Endometrial microvascular endothelial cells (primary cell): Measurements from ENCODE around the gene KCNA10. TPM values are rescaled to one million over a fixed set of nuclear protein-coding genes. Genes with fewer than 3 reads are reported as not detected.
"Not testable (repeated sequence)": the region's sequence is repeated elsewhere in the genome, so short reads cannot be mapped to it uniquely, and the experiment has no call there.

Source experiments
- in situ Hi-C: cut with HindIII; loops from 2 replicates; pipeline ENCODE4 v1.10.0; 2017; ENCODE audit warnings: low sequenced_read_pairs, low pct_unique_long_range_greater_than_20kb; ENCODE audit errors: inconsistent ontology term
- total RNA-seq: library from RNA; depleted of rRNA; stranded (reverse); fragments of >200 nt; gene quantifications from one replicate; pipeline ENCODE4 v1.2.3, GENCODE V29; 2015; ENCODE audit errors: inconsistent ontology term

KCNA10 gene
- total RNA-seq, 1 donor from 2014 or later: not detected

- in situ Hi-C loops: no loop called here
These were observed 19.9 kb upstream of the KCNA10 start for GRCh38 chr1:110538921-110539320.

DNA sequence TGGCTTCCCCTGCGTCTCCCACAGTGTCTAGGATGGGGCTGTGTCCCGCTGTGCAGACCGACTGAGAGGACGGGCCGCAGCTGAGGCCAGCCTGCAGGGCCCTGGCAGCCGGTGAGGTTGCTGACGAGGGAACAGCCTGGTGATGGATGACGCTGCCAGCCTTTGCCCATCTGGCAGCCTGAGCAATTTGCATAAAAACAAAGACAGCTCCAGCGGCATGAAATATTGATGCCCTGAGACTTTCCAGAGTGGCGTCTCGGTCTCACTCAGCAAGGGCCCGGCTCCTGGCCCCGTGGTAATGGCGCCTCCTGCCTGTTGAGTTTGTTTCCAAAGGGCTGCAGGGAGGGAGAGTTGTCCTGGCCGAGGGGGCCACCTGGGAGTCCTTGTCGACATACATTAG, 19.1 kb upstream of the KCNA10 start:
- in situ Hi-C loops: no loop called here

- in situ Hi-C loops: no loop called here
These were observed 17.0 kb upstream of the KCNA10 start for GRCh38 chr1:110535985-110536384.

- in situ Hi-C loops: no loop called here
These were observed 14.3 kb upstream of the KCNA10 start for GRCh38 chr1:110533230-110533629.

- in situ Hi-C loops: no loop called here
These were observed 10.0 kb upstream of the KCNA10 start for GRCh38 chr1:110529011-110529410.

DNA sequence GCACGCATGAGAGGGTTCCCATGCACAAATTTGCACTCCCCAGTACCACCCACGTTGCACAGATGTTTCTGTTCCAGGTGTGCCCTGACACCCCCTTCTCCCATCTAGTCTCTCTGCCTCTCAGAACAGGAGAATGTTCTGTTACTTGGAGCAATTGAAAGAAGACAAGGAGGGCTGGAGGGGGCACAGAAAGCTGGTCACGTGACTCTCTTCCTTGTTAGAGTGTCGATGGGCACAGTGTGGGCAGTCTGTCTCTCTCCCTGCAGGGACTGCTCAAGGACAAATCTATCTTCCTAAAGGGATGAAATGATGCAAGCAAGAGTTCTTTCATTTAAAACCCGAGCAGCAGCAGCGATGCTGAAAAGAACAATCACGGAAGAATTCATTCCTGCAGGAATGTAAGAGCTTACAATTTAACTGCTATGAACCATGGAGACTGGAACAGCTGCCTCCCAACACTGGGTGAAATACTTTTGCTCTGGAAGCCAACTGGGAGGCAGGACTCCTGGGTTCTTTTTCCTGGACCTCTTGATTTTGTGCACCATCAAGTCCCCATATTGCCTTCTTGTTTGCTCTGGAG, 7.3 kb upstream of the KCNA10 start:
- in situ Hi-C loops: no loop called here

DNA sequence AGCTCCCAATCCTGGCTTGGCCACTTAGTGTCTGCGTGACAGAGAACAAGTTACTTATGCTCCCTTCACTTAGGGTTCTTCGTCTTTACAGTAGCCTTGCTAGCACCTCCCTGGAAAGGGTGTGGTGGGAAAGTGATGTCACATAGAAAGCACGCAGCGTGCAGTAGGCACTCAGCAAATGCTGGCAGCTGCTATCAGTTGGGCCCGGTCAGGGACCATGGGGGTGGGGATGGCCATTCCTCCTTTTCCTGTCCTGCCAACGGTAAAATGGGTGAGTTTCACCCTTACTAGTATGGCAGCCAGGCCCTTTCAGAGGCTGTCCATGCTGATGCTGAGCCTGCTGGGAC, 6.2 kb upstream of the KCNA10 start:
- in situ Hi-C loops: no loop called here

GRCh38 chr1:110524311-110525248, 5.6 kb upstream of the KCNA10 start:
- in situ Hi-C loops: no loop called here

DNA sequence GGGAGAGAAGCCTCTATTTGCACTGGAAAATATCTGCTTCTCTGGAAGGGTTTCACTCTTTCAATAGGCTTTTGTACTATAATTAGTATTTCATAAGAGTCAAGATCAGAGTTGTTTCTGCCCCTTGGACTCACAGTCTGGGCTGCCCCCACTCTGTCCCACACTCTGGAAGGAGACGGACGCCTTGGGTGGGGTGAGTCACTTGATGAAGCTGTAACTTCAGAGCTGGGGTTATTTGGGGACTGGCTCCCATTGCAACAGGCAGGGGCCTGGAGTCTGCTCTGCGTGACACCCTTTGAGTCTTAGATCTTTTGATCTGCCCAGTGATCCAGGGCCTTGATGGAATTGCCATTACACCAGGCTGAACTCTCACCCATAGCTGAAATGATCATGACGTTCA, 4.0 kb upstream of the KCNA10 start:
- in situ Hi-C loops: no loop called here

DNA sequence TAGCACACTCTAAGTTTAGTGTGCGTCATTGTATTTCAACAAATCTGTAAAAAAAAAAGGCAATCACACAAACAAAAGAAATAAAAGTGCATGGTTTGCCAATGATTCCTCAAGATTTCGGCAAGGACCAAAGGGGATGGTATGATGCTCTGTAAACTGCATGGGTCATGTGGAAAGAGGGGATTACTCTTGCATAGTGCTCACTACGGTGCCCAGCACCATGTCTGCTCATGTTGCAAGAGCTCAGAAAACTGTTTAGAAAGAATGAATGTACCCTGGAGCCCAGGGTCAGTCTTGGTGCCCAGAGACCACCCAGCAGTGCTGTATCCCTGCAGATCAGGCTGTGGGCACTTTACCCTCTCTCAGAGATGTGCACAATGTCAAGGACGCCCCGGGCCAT, 3.6 kb upstream of the KCNA10 start:
- in situ Hi-C loops: no loop called here

DNA sequence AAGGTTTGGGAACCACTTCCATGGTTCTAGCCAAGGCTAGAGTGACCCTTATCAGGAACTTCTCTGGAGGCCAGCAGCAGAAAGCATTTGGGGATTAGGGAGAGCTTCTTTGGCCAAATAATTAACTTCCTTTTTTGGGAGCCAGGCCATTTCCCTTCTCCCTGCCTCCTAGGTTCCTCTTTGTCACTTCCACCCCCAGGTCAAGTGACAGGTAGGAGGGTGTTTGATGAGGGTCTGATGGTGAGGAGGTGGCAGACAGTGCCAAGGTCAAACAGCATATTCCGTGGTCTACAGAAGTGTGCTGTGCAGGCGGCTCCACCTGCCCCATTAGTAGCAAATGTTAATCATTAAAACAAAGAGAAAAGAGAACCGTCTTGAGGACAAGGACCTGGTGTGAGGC, 1.9 kb upstream of the KCNA10 start:
- in situ Hi-C loops: no loop called here

GRCh38 chr1:110515891-110516290, 3.1 kb downstream of the KCNA10 start:
- in situ Hi-C loops: no loop called here

DNA sequence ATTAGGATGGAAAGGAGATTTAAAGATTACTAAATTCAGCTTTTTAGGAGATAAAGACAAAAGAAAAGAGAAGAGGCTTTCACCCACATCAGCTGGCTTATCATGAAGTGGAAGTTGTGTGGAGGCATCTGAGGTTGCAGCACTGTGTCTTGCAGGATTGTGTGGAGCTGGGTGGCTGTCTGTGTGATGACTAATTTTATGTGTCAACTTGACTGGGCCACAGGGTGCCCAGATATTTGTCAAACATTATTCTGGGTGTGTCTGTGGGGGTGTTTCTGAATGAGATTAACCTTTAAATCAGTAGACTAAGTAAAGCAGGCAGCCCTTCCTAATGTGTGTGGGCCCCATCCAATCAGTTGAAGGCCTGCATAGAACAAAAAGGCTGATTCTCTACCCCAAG, 3.9 kb downstream of the KCNA10 start:
- in situ Hi-C loops: no loop called here

DNA sequence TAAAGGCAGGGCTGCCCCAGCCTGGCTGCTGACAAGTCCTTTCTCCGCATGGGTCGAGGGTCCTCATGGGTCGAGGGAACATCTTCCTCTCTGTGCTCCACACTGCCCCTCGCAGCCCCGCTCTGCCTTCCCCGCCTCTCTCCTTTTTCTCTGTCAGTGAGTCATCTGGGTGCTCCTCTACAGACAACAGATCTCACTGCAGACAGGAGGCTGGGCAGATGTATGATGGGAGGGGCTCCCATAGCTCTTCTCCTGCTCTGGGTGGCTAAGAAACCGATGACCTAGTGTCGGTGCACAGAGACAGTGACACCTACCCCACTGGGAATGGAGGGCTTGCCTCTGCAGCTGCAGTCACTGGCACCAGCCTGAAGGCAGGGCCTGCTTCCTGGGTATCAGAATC, 5.5 kb downstream of the KCNA10 start:
- in situ Hi-C loops: no loop called here

DNA sequence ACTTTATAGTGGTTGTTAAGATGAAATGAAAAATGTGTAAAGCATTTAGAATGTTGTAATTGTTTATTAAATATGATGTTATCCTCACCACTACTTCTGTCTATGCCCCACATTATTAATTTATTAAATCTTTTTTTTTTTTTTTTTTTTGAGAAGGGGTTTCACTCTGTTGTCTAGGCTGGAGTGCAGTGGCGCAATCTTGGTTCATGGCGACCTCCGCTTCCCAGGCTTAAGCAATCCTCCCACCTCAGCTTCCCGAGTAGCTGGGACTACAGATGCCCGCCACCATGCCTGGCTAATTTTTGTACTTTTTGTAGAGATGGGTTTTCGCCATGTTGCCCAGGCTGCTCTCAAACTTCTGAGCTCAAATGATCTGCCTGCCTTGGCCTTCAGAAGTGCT, 7.5 kb downstream of the KCNA10 start:
- in situ Hi-C loops: no loop called here

GRCh38 chr1:110510921-110511320, 8.1 kb downstream of the KCNA10 start:
- in situ Hi-C loops: not testable (repeated sequence)

DNA sequence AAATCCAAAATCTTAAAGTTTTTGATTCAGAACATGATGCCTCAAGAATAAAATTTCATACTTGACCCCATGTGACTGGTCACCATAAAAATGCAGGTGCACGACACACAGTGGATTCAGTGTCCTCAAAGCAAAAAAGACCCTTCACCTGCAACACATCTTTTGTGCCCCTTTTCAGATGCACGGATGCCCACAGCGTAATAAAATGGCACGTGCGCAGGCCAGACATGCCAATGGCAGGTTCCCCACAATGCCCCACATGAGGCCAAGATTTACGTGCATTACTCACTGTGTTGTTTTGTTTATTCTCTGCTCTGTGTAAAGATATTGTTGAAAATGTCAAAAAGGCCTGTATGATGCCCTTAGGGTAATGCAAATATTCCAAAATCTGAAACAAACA, 9.3 kb downstream of the KCNA10 start:
- in situ Hi-C loops: no loop called here

GRCh38 chr1:110508028-110508940, 10.7 kb downstream of the KCNA10 start:
- in situ Hi-C loops: no loop called here

DNA sequence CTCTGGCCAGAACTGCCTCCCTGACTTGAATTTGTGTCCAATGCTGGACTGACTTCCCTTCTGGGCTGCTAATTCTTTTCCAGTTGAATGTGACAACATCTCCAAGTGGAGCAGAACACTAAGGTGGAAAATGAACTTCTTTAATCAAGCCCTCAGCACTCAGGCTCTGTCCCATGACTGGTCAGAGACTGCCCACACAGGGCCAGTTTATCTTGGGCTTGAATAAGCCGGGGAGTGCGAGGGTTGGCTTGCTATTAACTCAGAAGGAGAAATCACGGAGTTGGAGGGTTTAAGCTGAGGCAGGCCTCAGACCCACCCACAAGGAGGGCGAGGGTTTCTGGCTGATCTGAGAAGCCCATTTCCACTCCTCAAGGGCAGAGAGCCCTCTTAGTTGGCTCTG, 12.4 kb downstream of the KCNA10 start:
- in situ Hi-C loops: no loop called here

GRCh38 chr1:110505596-110505995, 13.4 kb downstream of the KCNA10 start:
- in situ Hi-C loops: no loop called here
